MCF 10A (cell line): ENCODE results near the gene CERS6. TPM values are rescaled to one million over a fixed set of nuclear protein-coding genes. Genes with fewer than 3 reads are reported as not detected.

Experiments
- BruUV-seq: library from RNA; stranded (reverse); fragments of 400-500 nt; replicated peaks from 2 replicates; lab custom pipeline; 2021; lab: Mats Ljungman, UMichigan
- CTCF ChIA-PET: fragments of 300-600 bp; sonication (Branson Sonifier 250); formaldehyde crosslinking; extraction: SDS; loops from one replicate; lab custom pipeline; 2021; ENCODE audit warnings: antibody characterized with exemption, inconsistent platforms; lab: Yijun Ruan, JAX
- POLR2A ChIA-PET: fragments of 300-600, 350-650 bp; sonication (Branson Sonifier 250); formaldehyde crosslinking; extraction: SDS; loops from one replicate; lab custom pipeline; 2020; ENCODE audit warnings: antibody characterized with exemption, inconsistent platforms; lab: Yijun Ruan, JAX
- DNase-seq: peaks from one replicate; pipeline ENCODE4 v3.0.0-alpha.2; 2018; ENCODE audit not compliant: unreplicated experiment
- H3K27ac Mint-ChIP-seq: one replicate; pipeline ENCODE4 v1.8.0; 2022; ENCODE audit warnings: mild to moderate bottlenecking, low read depth, mixed read lengths; ENCODE audit not compliant: unreplicated experiment
- H3K27me3 Mint-ChIP-seq: one replicate; pipeline ENCODE4 v1.8.0; 2022; ENCODE audit warnings: mixed read lengths; ENCODE audit not compliant: insufficient read depth, unreplicated experiment
- H3K36me3 Mint-ChIP-seq: one replicate; pipeline ENCODE4 v1.8.0; 2022; ENCODE audit warnings: mild to moderate bottlenecking, moderate library complexity, mixed read lengths; ENCODE audit not compliant: insufficient read depth, unreplicated experiment
- H3K4me1 Mint-ChIP-seq: one replicate; pipeline ENCODE4 v1.8.0; 2022; ENCODE audit warnings: mixed read lengths; ENCODE audit not compliant: insufficient read depth, unreplicated experiment
- H3K4me3 Mint-ChIP-seq: one replicate; pipeline ENCODE4 v1.8.0; 2022; ENCODE audit warnings: mild to moderate bottlenecking, moderate library complexity, mixed read lengths; ENCODE audit not compliant: unreplicated experiment
- H3K9me3 Mint-ChIP-seq: one replicate; pipeline ENCODE4 v1.8.0; 2022; ENCODE audit warnings: mixed read lengths; ENCODE audit not compliant: unreplicated experiment
- CTCF ChIP-seq: fragments of 200-600 bp; IDR thresholded peaks from one replicate; pipeline ENCODE4 v1.8.0; 2022; ENCODE audit warnings: antibody characterized with exemption, mild to moderate bottlenecking; ENCODE audit not compliant: unreplicated experiment
- intact Hi-C: fragments of 100-400 bp; cut with micrococcal nuclease; formaldehyde crosslinking; loops from 2 replicates; pipeline ENCODE4 v1.14.1; 2022
- total RNA-seq: library from RNA; stranded (reverse); gene quantifications from 2 replicates; pipeline ENCODE4 v1.2.3, GENCODE V29; 2022

Gene CERS6
- total RNA-seq, 1 experiment from 2014 or later = 27.4 TPM

GRCh38 chr2:168679081-168679480, 223.0 kb downstream of the CERS6 start:
- TF ChIP-seq CTCF = no peak
- H3K4me1 Mint-ChIP-seq = no peaks in the 10 kb centered on the region
- CTCF ChIA-PET = no interaction called here
- no peaks in the 10 kb centered on the region for H3K36me3 Mint-ChIP-seq
- no peak for DNase-seq
- BruUV-seq = no TSS peak
- no peak overlapping the region for H3K27ac Mint-ChIP-seq
- no peaks in the 10 kb centered on the region for H3K9me3 Mint-ChIP-seq
- H3K27me3 Mint-ChIP-seq = no peaks in the 10 kb centered on the region
- POLR2A ChIA-PET = no interaction called here
- intact Hi-C loops = no loop called here
- no peak overlapping the region for H3K4me3 Mint-ChIP-seq

- ChIA-PET CTCF (no interaction called here), POLR2A (interaction anchor here (1.0 kb wide), 1 partner anchor 17 kb away, joined by 3 read pairs; no protein-coding TSS in a partner anchor)
- H3K9me3 Mint-ChIP-seq = no peaks in the 10 kb centered on the region
- no peak overlapping the region for H3K27ac Mint-ChIP-seq
- intact Hi-C loops = no loop called here
- no peaks in the 10 kb centered on the region for H3K36me3 Mint-ChIP-seq
- TF ChIP-seq CTCF = no peak
- H3K27me3 Mint-ChIP-seq = no peaks in the 10 kb centered on the region
- no peak overlapping the region for H3K4me3 Mint-ChIP-seq
- no peak for DNase-seq
- no TSS peak for BruUV-seq
- no peaks in the 10 kb centered on the region for H3K4me1 Mint-ChIP-seq
Measured at GRCh38 chr2:168679741-168680310, 223.8 kb downstream of the CERS6 start.

- ChIA-PET CTCF (interaction anchor here (0.7 to 1.1 kb wide), 3 partner anchors 172 to 337 kb away, joined by 3 to 5 read pairs (median 3); no protein-coding TSS in a partner anchor), POLR2A (no interaction called here)
- TF ChIP-seq CTCF = no peak
- no TSS peak for BruUV-seq
- intact Hi-C loops = no loop called here
- no peak overlapping the region for H3K27ac Mint-ChIP-seq
- no peak for DNase-seq
- no peaks in the 10 kb centered on the region for H3K27me3 Mint-ChIP-seq
- no peaks in the 10 kb centered on the region for H3K36me3 Mint-ChIP-seq
- no peaks in the 10 kb centered on the region for H3K9me3 Mint-ChIP-seq
- H3K4me1 Mint-ChIP-seq = peaks cover 10% of the 10 kb centered on the region
- no peak overlapping the region for H3K4me3 Mint-ChIP-seq
Measured at GRCh38 chr2:168683996-168684395, 227.9 kb downstream of the CERS6 start.

- DNase-seq = no peak
- no peaks in the 10 kb centered on the region for H3K36me3 Mint-ChIP-seq
- H3K27me3 Mint-ChIP-seq = no peaks in the 10 kb centered on the region
- H3K27ac Mint-ChIP-seq = no peak overlapping the region
- intact Hi-C loops = loop anchor here (5.0 kb wide), 1 partner anchor 308 kb away; no protein-coding TSS in a partner anchor
- no TSS peak for BruUV-seq
- no peak for TF ChIP-seq CTCF
- CTCF ChIA-PET = interaction anchor here (0.6 to 4.2 kb wide), 6 partner anchors 13 to 339 kb away, joined by 3 to 50 read pairs (median 4); no protein-coding TSS in a partner anchor
- POLR2A ChIA-PET = interaction anchor here (0.6 to 0.7 kb wide), 2 partner anchors 34 to 1483 kb away, joined by 3 read pairs; no protein-coding TSS in a partner anchor
- H3K4me1 Mint-ChIP-seq = peaks cover 10% of the 10 kb centered on the region
- no peak overlapping the region for H3K4me3 Mint-ChIP-seq
- H3K9me3 Mint-ChIP-seq = no peaks in the 10 kb centered on the region
Measured at GRCh38 chr2:168684921-168685599, 229.0 kb downstream of the CERS6 start.
